ENCODE results near the gene STRA8. TPM values are rescaled to one million over a fixed set of nuclear protein-coding genes. Genes with fewer than 3 reads are reported as not detected.

STRA8 gene
- total RNA-seq, 1 donor from 2014 or later, result not detected

GRCh38 chr7:135193615-135194081 lies 40.0 kb upstream of the STRA8 start:
- Mint-ChIP-seq H3K27me3 (no peaks in the 10 kb centered on the region), H3K4me3 (no peak overlapping the region), H3K36me3 (peaks cover 36% of the 10 kb centered on the region), H3K27ac (no peak overlapping the region), H3K9me3 (no peaks in the 10 kb centered on the region), H3K4me1 (ENCODE audit: unreplicated experiment) (peaks cover 21% of the 10 kb centered on the region)
- TF ChIP-seq CTCF (conservative IDR thresholded peaks at IDR 0.05), result no peak
- no peak for DNase-seq (ENCODE audit: extremely low spot score, unreplicated experiment)

- H3K9me3 Mint-ChIP-seq, result no peaks in the 10 kb centered on the region
- no peak overlapping the region for H3K27ac Mint-ChIP-seq
- peaks cover 19% of the 10 kb centered on the region for H3K4me1 Mint-ChIP-seq (ENCODE audit: unreplicated experiment)
- H3K27me3 Mint-ChIP-seq, result no peaks in the 10 kb centered on the region
- DNase-seq (ENCODE audit: extremely low spot score, unreplicated experiment), result no peak
- no peak for TF ChIP-seq CTCF (conservative IDR thresholded peaks at IDR 0.05)
- no peak overlapping the region for H3K4me3 Mint-ChIP-seq
- peaks cover 37% of the 10 kb centered on the region for H3K36me3 Mint-ChIP-seq
These were observed 39.0 kb upstream of the STRA8 start for GRCh38 chr7:135194494-135195095.

- Mint-ChIP-seq H3K4me1 (ENCODE audit: unreplicated experiment) (peaks cover 14% of the 10 kb centered on the region), H3K9me3 (no peaks in the 10 kb centered on the region), H3K27me3 (no peaks in the 10 kb centered on the region), H3K36me3 (peaks cover 32% of the 10 kb centered on the region), H3K4me3 (no peak overlapping the region), H3K27ac (no peak overlapping the region)
- DNase-seq (ENCODE audit: extremely low spot score, unreplicated experiment), result no peak
- no peak for TF ChIP-seq CTCF (conservative IDR thresholded peaks at IDR 0.05)
These were observed 38.5 kb upstream of the STRA8 start for GRCh38 chr7:135195156-135195555.

GRCh38 chr7:135195968-135196629 lies 37.5 kb upstream of the STRA8 start:
- no peak for TF ChIP-seq CTCF (conservative IDR thresholded peaks at IDR 0.05)
- Mint-ChIP-seq H3K27ac (no peak overlapping the region), H3K4me3 (no peak overlapping the region)

GRCh38 chr7:135197343-135197742 lies 36.3 kb upstream of the STRA8 start:
- no peaks in the 10 kb centered on the region for H3K9me3 Mint-ChIP-seq
- no peak overlapping the region for H3K27ac Mint-ChIP-seq
- H3K4me3 Mint-ChIP-seq, result no peak overlapping the region
- H3K27me3 Mint-ChIP-seq, result no peaks in the 10 kb centered on the region
- TF ChIP-seq CTCF (conservative IDR thresholded peaks at IDR 0.05), result no peak
- no peak for DNase-seq (ENCODE audit: extremely low spot score, unreplicated experiment)
- peaks cover 34% of the 10 kb centered on the region for H3K36me3 Mint-ChIP-seq
- H3K4me1 Mint-ChIP-seq (ENCODE audit: unreplicated experiment), result peaks cover 24% of the 10 kb centered on the region

More at GRCh38 chr7:135195968-135196629, 37.5 kb upstream of the STRA8 start:
- no peak for DNase-seq (ENCODE audit: extremely low spot score, unreplicated experiment)
- peaks cover 20% of the 10 kb centered on the region for H3K4me1 Mint-ChIP-seq (ENCODE audit: unreplicated experiment)
- H3K27me3 Mint-ChIP-seq, result no peaks in the 10 kb centered on the region
- H3K9me3 Mint-ChIP-seq, result no peaks in the 10 kb centered on the region
- peaks cover 36% of the 10 kb centered on the region for H3K36me3 Mint-ChIP-seq
